Skeletal muscle tissue (tissue), 4 donors: Measurements from ENCODE around the gene ACSF3. TPM values are rescaled to one million over a fixed set of nuclear protein-coding genes. Genes with fewer than 3 reads are reported as not detected.

ENCODE experiments used
- H3K27ac ChIP-seq: one replicate; pipeline ENCODE4 v1.7.0; 2013; ENCODE audit warnings: mild to moderate bottlenecking, low read depth, low read length, inconsistent platforms
- H3K27me3 ChIP-seq, 3 donors: one replicate each; pipeline ENCODE4 v1.7.0; 2013; ENCODE audit warnings: low read length in 3 of 3; ENCODE audit not compliant: control insufficient read depth in 3 of 3, insufficient read depth in 3 of 3
- H3K36me3 ChIP-seq, 3 donors: one replicate each; pipeline ENCODE4 v1.7.0; 2013; ENCODE audit warnings: low read length in 3 of 3; ENCODE audit not compliant: control insufficient read depth in 3 of 3, insufficient read depth in 3 of 3
- H3K4me1 ChIP-seq, 3 donors: one replicate each; pipeline ENCODE4 v1.7.0; 2013; ENCODE audit warnings: low read length in 3 of 3, mild to moderate bottlenecking in 3 of 3; ENCODE audit not compliant: control insufficient read depth in 3 of 3, insufficient read depth in 3 of 3
- H3K4me3 ChIP-seq, 3 donors: one replicate each; pipeline ENCODE4 v1.7.0; 2013; ENCODE audit warnings: low read length in 3 of 3
- H3K9ac ChIP-seq, 3 donors: one replicate each; pipeline ENCODE4 v1.7.0; 2013; ENCODE audit warnings: low read length in 3 of 3, mild to moderate bottlenecking in 3 of 3, moderate library complexity in 2 of 3, low read depth in 1 of 3
- H3K9me3 ChIP-seq, 3 donors: one replicate each; pipeline ENCODE4 v1.7.0; 2013; ENCODE audit warnings: low read length in 3 of 3; ENCODE audit not compliant: control insufficient read depth in 3 of 3
- total RNA-seq: library from RNA; depleted of rRNA; stranded (reverse); fragments of >200 nt; gene quantifications from one replicate; pipeline ENCODE4 v1.2.3, GENCODE V29; 2014
- donor health status: Osteomylitis.

The ACSF3 gene
- total RNA-seq, 1 donor from 2014 or later: 12.5 TPM

DNA sequence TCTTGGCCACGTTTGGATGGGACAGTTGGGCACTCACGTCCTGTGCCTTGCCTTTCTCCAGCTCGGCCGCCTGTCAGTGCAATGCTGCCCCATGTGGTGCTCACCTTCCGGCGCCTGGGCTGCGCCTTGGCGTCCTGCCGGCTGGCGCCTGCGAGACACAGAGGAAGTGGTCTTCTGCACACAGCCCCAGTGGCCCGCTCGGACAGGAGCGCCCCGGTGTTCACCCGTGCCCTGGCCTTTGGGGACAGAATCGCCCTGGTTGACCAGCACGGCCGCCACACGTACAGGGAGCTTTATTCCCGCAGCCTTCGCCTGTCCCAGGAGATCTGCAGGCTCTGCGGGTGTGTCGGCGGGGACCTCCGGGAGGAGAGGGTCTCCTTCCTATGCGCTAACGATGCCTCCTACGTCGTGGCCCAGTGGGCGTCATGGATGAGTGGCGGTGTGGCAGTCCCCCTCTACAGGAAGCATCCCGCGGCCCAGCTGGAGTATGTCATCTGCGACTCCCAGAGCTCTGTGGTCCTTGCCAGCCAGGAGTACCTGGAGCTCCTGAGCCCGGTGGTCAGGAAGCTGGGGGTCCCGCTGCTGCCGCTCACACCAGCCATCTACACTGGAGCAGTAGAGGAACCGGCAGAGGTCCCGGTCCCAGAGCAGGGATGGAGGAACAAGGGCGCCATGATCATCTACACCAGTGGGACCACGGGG is 7.1 kb downstream of the ACSF3 start:
- Histone ChIP-seq H3K4me1 (peaks cover 0 to 22% (median 7%) of the 10 kb centered on the region in 3 donors), H3K27ac (no peak overlapping the region), H3K4me3 (no peak overlapping the region), H3K9me3 (no peaks in the 10 kb centered on the region), H3K27me3 (no peaks in the 10 kb centered on the region), H3K36me3 (peaks cover 42 to 46% (median 43%) of the 10 kb centered on the region in 3 donors), H3K9ac (no peak overlapping the region)

DNA sequence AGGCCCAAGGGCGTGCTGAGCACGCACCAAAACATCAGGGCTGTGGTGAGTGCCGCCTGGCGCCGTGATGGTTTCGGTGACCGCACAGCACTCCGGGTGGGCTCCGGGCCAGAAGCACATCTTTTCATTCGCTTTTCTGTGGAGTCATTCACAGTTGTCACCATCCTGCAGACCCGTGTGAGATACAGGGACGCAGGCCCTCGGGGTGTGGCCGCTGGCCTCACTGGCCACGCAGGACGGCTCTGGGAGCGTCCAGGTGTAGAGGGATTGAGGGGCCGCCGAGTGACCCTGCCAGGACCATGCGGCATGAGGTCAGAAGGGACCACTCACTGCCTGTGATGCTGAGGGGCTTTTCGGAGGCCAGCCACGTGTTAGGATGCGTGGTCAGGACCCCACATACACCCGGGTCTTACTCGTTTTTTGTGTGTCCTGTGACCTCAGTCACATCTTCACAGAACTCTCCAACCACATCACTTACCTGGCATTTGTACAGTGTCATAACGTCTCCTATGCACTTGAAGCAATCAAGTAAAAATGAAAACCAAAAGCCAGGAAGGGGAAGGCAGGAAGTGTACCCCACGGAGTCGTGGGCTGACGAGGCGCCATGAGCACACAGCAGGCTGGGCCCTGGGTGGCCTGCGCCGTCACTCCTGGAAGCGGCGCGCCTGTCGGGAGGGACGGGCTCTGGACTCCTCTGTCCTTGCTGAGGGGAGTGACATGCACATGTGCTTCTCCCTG is 7.8 kb downstream of the ACSF3 start:
- no peak overlapping the region for H3K27ac ChIP-seq
- no peaks in the 10 kb centered on the region for H3K9me3 ChIP-seq
- H3K27me3 ChIP-seq: no peaks in the 10 kb centered on the region
- no peak overlapping the region for H3K9ac ChIP-seq
- peaks cover 0 to 14% (median 6%) of the 10 kb centered on the region in 3 donors for H3K4me1 ChIP-seq
- H3K36me3 ChIP-seq: peaks cover 46 to 48% (median 47%) of the 10 kb centered on the region in 3 donors
- H3K4me3 ChIP-seq: no peak overlapping the region

GRCh38 chr16:89102041-89102471 is 8.4 kb downstream of the ACSF3 start:
- Histone ChIP-seq H3K9ac (no peak overlapping the region), H3K36me3 (peaks cover 51 to 53% (median 53%) of the 10 kb centered on the region in 3 donors), H3K9me3 (no peaks in the 10 kb centered on the region), H3K27ac (no peak overlapping the region), H3K27me3 (no peaks in the 10 kb centered on the region), H3K4me3 (no peak overlapping the region), H3K4me1 (peaks cover 0 to 9% (median 6%) of the 10 kb centered on the region in 3 donors)

GRCh38 chr16:89102481-89103073 is 8.9 kb downstream of the ACSF3 start:
- no peaks in the 10 kb centered on the region for H3K27me3 ChIP-seq
- peaks cover 0 to 7% (median 6%) of the 10 kb centered on the region in 3 donors for H3K4me1 ChIP-seq
- no peak overlapping the region for H3K4me3 ChIP-seq
- peaks cover 56 to 59% (median 58%) of the 10 kb centered on the region in 3 donors for H3K36me3 ChIP-seq
- H3K27ac ChIP-seq: no peak overlapping the region
- no peak overlapping the region for H3K9ac ChIP-seq
- H3K9me3 ChIP-seq: no peaks in the 10 kb centered on the region

GRCh38 chr16:89103156-89103555 is 9.5 kb downstream of the ACSF3 start:
- Histone ChIP-seq H3K27ac (no peak overlapping the region), H3K4me1 (peaks cover 0 to 5% (median 5%) of the 10 kb centered on the region in 3 donors), H3K36me3 (peaks cover 58 to 61% (median 60%) of the 10 kb centered on the region in 3 donors), H3K9ac (no peak overlapping the region), H3K27me3 (no peaks in the 10 kb centered on the region), H3K9me3 (no peaks in the 10 kb centered on the region), H3K4me3 (no peak overlapping the region)

- no peak overlapping the region for H3K4me3 ChIP-seq
- no peaks in the 10 kb centered on the region for H3K27me3 ChIP-seq
Measured at GRCh38 chr16:89103781-89104180, 10.1 kb downstream of the ACSF3 start.

DNA sequence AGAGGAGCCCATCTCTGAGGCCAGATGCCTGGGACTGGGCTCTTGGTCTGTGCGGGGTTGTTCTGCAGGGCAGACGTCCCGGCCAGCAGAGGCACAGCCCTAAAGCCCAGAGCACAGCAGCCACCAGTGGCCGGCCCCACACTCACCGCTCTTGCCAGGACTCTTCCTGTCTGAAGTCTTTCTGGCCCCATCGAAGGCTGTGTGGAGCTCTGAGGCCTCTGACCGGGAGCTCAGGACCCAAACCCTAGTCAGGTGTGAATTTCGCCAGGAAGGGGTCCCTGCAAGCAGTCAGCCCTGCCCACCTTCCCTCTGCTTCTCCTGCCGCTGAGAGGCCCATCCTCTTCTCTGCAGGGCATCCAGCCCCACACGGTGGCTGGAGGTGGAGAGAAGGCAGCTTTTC is 10.7 kb downstream of the ACSF3 start:
- no peaks in the 10 kb centered on the region for H3K27me3 ChIP-seq
- peaks cover 52 to 61% (median 56%) of the 10 kb centered on the region in 3 donors for H3K36me3 ChIP-seq

More at GRCh38 chr16:89103781-89104180, 10.1 kb downstream of the ACSF3 start:
- no peaks in the 10 kb centered on the region for H3K4me1 ChIP-seq
- H3K36me3 ChIP-seq: peaks cover 55 to 61% (median 60%) of the 10 kb centered on the region in 3 donors
- H3K27ac ChIP-seq: no peak overlapping the region
- H3K9ac ChIP-seq: no peak overlapping the region
- H3K9me3 ChIP-seq: no peaks in the 10 kb centered on the region

DNA sequence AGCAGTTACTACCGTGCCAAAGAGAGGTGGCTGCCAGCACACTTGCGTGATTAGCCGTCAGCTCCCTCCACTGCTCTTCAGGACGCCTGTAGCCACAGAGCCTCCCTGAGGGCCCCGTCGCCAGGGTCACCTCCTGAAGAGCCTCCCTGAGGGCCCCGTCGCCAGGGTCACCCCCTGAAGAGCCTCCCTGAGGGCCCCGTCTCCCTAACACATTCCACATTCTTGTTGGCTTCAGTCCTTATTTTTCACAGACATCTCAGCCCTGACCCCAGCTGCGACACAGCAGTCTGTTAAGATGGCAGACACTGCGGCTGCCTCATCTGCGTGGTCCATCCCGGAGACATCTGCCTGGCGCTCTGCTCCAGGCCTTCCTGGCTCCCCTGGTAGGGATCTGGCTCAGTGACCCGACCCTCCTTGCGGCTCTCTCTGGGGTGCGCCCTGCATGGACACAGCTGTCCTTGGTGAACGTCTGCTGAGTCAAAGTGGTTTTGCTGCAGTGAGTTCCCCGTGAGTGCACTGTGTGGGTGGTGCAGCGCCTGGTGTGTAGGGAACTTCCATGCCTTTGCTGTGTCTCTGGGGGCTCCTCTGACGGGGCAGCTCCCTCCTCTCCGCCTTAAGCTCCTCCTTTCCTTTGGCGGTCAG is 11.4 kb downstream of the ACSF3 start:
- Histone ChIP-seq H3K9me3 (no peaks in the 10 kb centered on the region), H3K36me3 (peaks cover 52 to 61% (median 56%) of the 10 kb centered on the region in 3 donors)

More for the DNA sequence above, 10.7 kb downstream of the ACSF3 start:
- H3K9ac ChIP-seq: no peak overlapping the region
- no peak overlapping the region for H3K27ac ChIP-seq
- no peaks in the 10 kb centered on the region for H3K4me1 ChIP-seq
- no peaks in the 10 kb centered on the region for H3K9me3 ChIP-seq
- no peak overlapping the region for H3K4me3 ChIP-seq

GRCh38 chr16:89105599-89106151 is 12.0 kb downstream of the ACSF3 start:
- no peak overlapping the region for H3K27ac ChIP-seq
- no peak overlapping the region for H3K4me3 ChIP-seq
- no peaks in the 10 kb centered on the region for H3K9me3 ChIP-seq
- peaks cover 52 to 66% (median 56%) of the 10 kb centered on the region in 3 donors for H3K36me3 ChIP-seq
- no peaks in the 10 kb centered on the region for H3K4me1 ChIP-seq
- H3K9ac ChIP-seq: no peak overlapping the region
- no peaks in the 10 kb centered on the region for H3K27me3 ChIP-seq

More for the DNA sequence above, 11.4 kb downstream of the ACSF3 start:
- H3K4me1 ChIP-seq: no peaks in the 10 kb centered on the region
- no peak overlapping the region for H3K4me3 ChIP-seq
- H3K27ac ChIP-seq: no peak overlapping the region
- no peak overlapping the region for H3K9ac ChIP-seq
- no peaks in the 10 kb centered on the region for H3K27me3 ChIP-seq
